Smooth muscle cell (in vitro differentiated cells): ENCODE data around the gene FAIM2. TPM values are rescaled to one million over a fixed set of nuclear protein-coding genes. Genes with fewer than 3 reads are reported as not detected.

ENCODE experiments used
- DNase-seq: peaks from one replicate; lab custom pipeline; 2025; ENCODE audit not compliant: unreplicated experiment; lab: John Stamatoyannopoulos, UW
- H2AFZ ChIP-seq: fragments of 200-600 bp; sonication (generic); 2 replicates; pipeline ENCODE4 v1.6.0; 2016; ENCODE audit warnings: antibody characterized with exemption, low read depth, mild to moderate bottlenecking
- H3F3A ChIP-seq: fragments of 200-600 bp; sonication (generic); 2 replicates; pipeline ENCODE4 v1.6.0; 2017; ENCODE audit warnings: antibody characterized with exemption, low read depth
- H3K27ac ChIP-seq: fragments of 200-600 bp; sonication (generic); 2 replicates; pipeline ENCODE4 v1.5.1; 2016; ENCODE audit warnings: low read depth, mild to moderate bottlenecking
- H3K27me3 ChIP-seq: fragments of 200-600 bp; sonication (generic); 2 replicates; pipeline ENCODE4 v1.6.1; 2016; ENCODE audit warnings: low read depth, mild to moderate bottlenecking
- H3K36me3 ChIP-seq: fragments of 200-600 bp; sonication (generic); 2 replicates; pipeline ENCODE4 v1.5.1; 2016; ENCODE audit warnings: low read depth
- H3K4me1 ChIP-seq: fragments of 200-600 bp; sonication (generic); 2 replicates; pipeline ENCODE4 v1.5.1; 2016; ENCODE audit warnings: low read depth
- H3K4me2 ChIP-seq: fragments of 200-600 bp; sonication (generic); 2 replicates; pipeline ENCODE4 v1.6.0; 2016; ENCODE audit warnings: mild to moderate bottlenecking
- H3K4me3 ChIP-seq: fragments of 200-600 bp; sonication (generic); 2 replicates; pipeline ENCODE4 v1.5.1; 2016; ENCODE audit warnings: mild to moderate bottlenecking
- H3K79me2 ChIP-seq: fragments of 200-600 bp; sonication (generic); 2 replicates; pipeline ENCODE4 v1.6.0; 2016; ENCODE audit warnings: low read depth, mild to moderate bottlenecking
- H3K9ac ChIP-seq: fragments of 200-600 bp; sonication (generic); 2 replicates; pipeline ENCODE4 v1.6.0; 2016; ENCODE audit warnings: low read depth
- H3K9me3 ChIP-seq: fragments of 200-600 bp; sonication (generic); replicated peaks from 2 replicates; pipeline ENCODE4 v1.5.1; 2016; ENCODE audit warnings: low read depth
- H4K20me1 ChIP-seq: fragments of 200-600 bp; sonication (generic); 2 replicates; pipeline ENCODE4 v1.6.0; 2016; ENCODE audit warnings: low read depth
- WGBS: methylation state at CpG from one replicate; pipeline ENCODE4 v1.1.7; 2016; ENCODE audit warnings: low lambda C conversion rate; 5-methylcytosine and 5-hydroxymethylcytosine counted together
- polyA plus RNA-seq: library from polyadenylated mRNA; unstranded; fragments of >200 nt; fragmentation: Nextera tagmentation; extraction: Ambion mirVana; gene quantifications from 2 replicates; pipeline ENCODE4 v1.2.1, GENCODE V29; 2016
- total RNA-seq: library from RNA; depleted of rRNA; stranded (reverse); fragments of >200 nt; gene quantifications from 2 replicates; pipeline ENCODE4 v1.2.3, GENCODE V29; 2014
- TF ChIP-seq, protein P1 (sequence below): fragments of 200-600 bp; sonication (generic); IDR thresholded peaks from 2 replicates; pipeline ENCODE4 v1.5.1; 2017; ENCODE audit warnings: borderline replicate concordance, mild to moderate bottlenecking, antibody characterized with exemption; ENCODE audit not compliant: insufficient read depth, poor library complexity, severe bottlenecking

FAIM2 gene
- total RNA-seq (0.04 and 0.67 TPM in 2 replicates), polyA plus RNA-seq (1.2 and 1.6 TPM in 2 replicates)

DNA sequence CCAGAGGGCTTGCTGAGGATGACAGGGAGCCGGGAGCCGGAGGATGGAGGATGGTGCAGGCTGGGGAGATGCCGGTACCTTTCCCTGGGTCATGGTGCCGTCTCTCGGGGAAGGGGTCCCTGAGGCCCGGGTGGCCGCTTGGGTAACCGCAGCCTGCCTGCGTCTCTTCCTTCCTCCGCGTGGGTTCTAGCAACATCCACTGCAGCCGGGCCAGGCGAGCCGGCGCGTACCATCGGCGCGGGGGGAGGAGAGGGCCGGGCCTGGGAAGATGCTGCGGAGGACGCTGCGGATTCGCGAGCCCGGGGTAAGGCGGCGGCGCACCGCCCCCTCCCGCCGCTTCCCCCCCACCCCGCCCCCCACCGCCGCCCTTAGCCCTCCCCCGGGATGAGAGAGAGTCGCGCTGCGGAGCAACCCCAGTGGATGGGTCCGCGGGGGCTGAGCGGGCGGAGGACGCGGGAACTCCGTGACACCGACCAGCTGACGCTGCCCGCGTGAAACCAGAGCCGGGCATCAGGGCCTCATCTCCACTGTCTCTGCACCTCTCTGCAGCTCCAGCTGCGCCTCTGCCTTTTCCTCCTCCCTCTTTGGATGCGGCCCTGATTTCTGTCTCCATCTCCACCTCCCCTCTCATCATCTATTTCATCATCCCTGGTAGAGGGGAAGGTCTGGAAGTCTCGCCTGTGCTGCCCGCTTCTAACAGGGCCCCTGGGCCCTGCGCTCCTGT, at the start of gene FAIM2:
Gene FAIM2, minus strand, starts transcription at position 201 of the 724 bp plus-strand sequence. Its CDS starts 108 bp downstream, at position 93.
- Histone ChIP-seq H3K9ac (no peak within 1 kb of the TSS), H3F3A (no peaks in the 10 kb centered on the region), H4K20me1 (no peaks in the 10 kb centered on the region), H2AFZ (peak within 1 kb of the TSS; percentile 79), H3K4me2 (peak within 1 kb of the TSS; percentile 86), H3K4me1 (peaks cover 14% of the 10 kb centered on the region), H3K79me2 (no peaks in the 10 kb centered on the region), H3K9me3 (no peaks in the 10 kb centered on the region), H3K36me3 (no peaks in the 10 kb centered on the region), H3K4me3 (peak within 1 kb of the TSS; percentile 38), H3K27ac (no peak within 1 kb of the TSS), H3K27me3 (no peaks in the 10 kb centered on the region)
- peak; percentile 70 for DNase-seq
- 15% methylated on average over 35 of the region's 56 CpGs for WGBS
- TF ChIP-seq, protein P1, sequence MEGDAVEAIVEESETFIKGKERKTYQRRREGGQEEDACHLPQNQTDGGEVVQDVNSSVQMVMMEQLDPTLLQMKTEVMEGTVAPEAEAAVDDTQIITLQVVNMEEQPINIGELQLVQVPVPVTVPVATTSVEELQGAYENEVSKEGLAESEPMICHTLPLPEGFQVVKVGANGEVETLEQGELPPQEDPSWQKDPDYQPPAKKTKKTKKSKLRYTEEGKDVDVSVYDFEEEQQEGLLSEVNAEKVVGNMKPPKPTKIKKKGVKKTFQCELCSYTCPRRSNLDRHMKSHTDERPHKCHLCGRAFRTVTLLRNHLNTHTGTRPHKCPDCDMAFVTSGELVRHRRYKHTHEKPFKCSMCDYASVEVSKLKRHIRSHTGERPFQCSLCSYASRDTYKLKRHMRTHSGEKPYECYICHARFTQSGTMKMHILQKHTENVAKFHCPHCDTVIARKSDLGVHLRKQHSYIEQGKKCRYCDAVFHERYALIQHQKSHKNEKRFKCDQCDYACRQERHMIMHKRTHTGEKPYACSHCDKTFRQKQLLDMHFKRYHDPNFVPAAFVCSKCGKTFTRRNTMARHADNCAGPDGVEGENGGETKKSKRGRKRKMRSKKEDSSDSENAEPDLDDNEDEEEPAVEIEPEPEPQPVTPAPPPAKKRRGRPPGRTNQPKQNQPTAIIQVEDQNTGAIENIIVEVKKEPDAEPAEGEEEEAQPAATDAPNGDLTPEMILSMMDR: no peak

- Histone ChIP-seq H3K27me3 (peaks cover 48% of the 10 kb centered on the region), H2AFZ (no peak overlapping the region), H3K79me2 (no peaks in the 10 kb centered on the region), H3K4me1 (no peaks in the 10 kb centered on the region), H3K4me2 (no peak overlapping the region), H3K9ac (no peak overlapping the region), H3K4me3 (no peak overlapping the region), H3K9me3 (no peaks in the 10 kb centered on the region), H3F3A (no peaks in the 10 kb centered on the region), H3K27ac (no peak overlapping the region), H3K36me3 (no peaks in the 10 kb centered on the region), H4K20me1 (no peaks in the 10 kb centered on the region)
- 94% methylated on average over 4 of the region's 4 CpGs for WGBS
- TF ChIP-seq, protein P1: no peak
- no peak for DNase-seq
Observed at GRCh38 chr12:49953151-49953550, 49.5 kb upstream of the FAIM2 start.

DNA sequence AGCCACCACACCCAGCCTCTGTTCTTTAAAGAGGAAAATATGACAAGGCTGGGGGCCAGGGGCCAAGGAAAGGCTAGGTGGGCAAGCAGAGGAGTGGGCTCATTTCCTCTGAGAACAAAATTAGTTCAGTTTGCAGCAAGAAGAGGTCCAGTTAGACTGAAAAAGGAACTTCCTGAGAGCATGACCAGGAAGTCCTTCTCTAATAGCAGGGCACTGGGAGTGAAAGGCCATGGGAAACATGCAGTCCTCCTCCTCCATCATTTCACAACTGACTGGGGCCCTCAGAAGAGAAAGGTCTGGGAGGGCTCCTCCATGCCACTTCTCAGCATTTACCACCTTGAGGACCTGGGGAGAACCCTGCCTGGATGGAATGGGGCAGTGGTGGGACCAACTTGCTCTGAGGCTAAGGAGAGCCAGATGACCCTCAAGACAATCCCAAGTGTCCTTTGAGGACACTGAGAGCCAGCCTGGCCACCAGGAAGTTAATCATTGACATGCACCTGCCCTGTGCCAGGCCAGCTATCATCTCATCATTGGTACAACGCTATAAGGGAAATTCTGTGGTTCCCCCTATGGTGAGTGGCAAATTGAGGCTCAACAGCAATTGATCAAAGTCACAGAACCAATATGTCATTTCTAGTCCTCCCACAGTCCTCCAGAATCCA, 48.8 kb upstream of the FAIM2 start:
- H3K79me2 ChIP-seq: no peaks in the 10 kb centered on the region
- H3K9me3 ChIP-seq: no peaks in the 10 kb centered on the region
- peaks cover 42% of the 10 kb centered on the region for H3K27me3 ChIP-seq
- H3K36me3 ChIP-seq: no peaks in the 10 kb centered on the region
- no peaks in the 10 kb centered on the region for H4K20me1 ChIP-seq
- H3K4me1 ChIP-seq: no peaks in the 10 kb centered on the region
- no peak overlapping the region for H3K4me2 ChIP-seq
- no peak overlapping the region for H3K27ac ChIP-seq
- H2AFZ ChIP-seq: no peak overlapping the region
- no peaks in the 10 kb centered on the region for H3F3A ChIP-seq
- 95% methylated on average over 1 of the region's 1 CpG for WGBS
- DNase-seq: no peak
- no peak overlapping the region for H3K9ac ChIP-seq
- H3K4me3 ChIP-seq: no peak overlapping the region
- TF ChIP-seq, protein P1: no peak
